HuH-7 (cell line): ENCODE results near the gene CHIC1.
"Not testable (repeated sequence)": the region's sequence is repeated elsewhere in the genome, so short reads cannot be mapped to it uniquely, and the experiment has no call there.

Experiments used
- DNase-seq: peaks from one replicate; pipeline ENCODE4 v3.0.0; 2011; ENCODE audit warnings: low spot score

Gene CHIC1

GRCh38 chrX:73562984-73563737, at the start of gene CHIC1:
Gene CHIC1, plus strand, starts transcription at chrX:73563197. Its CDS starts 88 bp downstream, at chrX:73563285.
- no peak for DNase-seq

- DNase-seq: not testable (repeated sequence)
Measured at GRCh38 chrX:73522823-73523222, 40.2 kb upstream of the CHIC1 start.

- DNase-seq: no peak
Measured at GRCh38 chrX:73524906-73525305, 38.1 kb upstream of the CHIC1 start.

GRCh38 chrX:73525928-73526690, 36.9 kb upstream of the CHIC1 start:
- no peak for DNase-seq

GRCh38 chrX:73531655-73532054, 31.3 kb upstream of the CHIC1 start:
- not testable (repeated sequence) for DNase-seq

GRCh38 chrX:73556159-73556558, 6.8 kb upstream of the CHIC1 start:
- no peak for DNase-seq

- DNase-seq: no peak
Measured at GRCh38 chrX:73561801-73562200, 1.2 kb upstream of the CHIC1 start.

- no peak for DNase-seq
Measured at GRCh38 chrX:73562458-73562857, 539 bp upstream of the CHIC1 start.

GRCh38 chrX:73563738-73564068, 706 bp downstream of the CHIC1 start:
- DNase-seq: no peak

- DNase-seq: no peak
Measured at GRCh38 chrX:73577361-73577760, 14.4 kb downstream of the CHIC1 start.

GRCh38 chrX:73581002-73581628, 18.1 kb downstream of the CHIC1 start:
- no peak for DNase-seq

- DNase-seq: not testable (repeated sequence)
Measured at GRCh38 chrX:73597758-73598157, 34.8 kb downstream of the CHIC1 start.

- DNase-seq: no peak
Measured at GRCh38 chrX:73615022-73615421, 52.0 kb downstream of the CHIC1 start.

GRCh38 chrX:73641669-73642068, 78.7 kb downstream of the CHIC1 start:
- not testable (repeated sequence) for DNase-seq

- DNase-seq: no peak
Measured at GRCh38 chrX:73647212-73647611, 84.2 kb downstream of the CHIC1 start.

GRCh38 chrX:73647632-73648322, 84.8 kb downstream of the CHIC1 start:
- no peak for DNase-seq

GRCh38 chrX:73661322-73661721, 98.3 kb downstream of the CHIC1 start:
- DNase-seq: not testable (repeated sequence)

- no peak for DNase-seq
Measured at GRCh38 chrX:73668779-73669178, 105.8 kb downstream of the CHIC1 start.

GRCh38 chrX:73681408-73681807, 118.4 kb downstream of the CHIC1 start:
- DNase-seq: no peak

- no peak for DNase-seq
Measured at GRCh38 chrX:73683236-73683859, 120.4 kb downstream of the CHIC1 start.

GRCh38 chrX:73707014-73707413, 144.0 kb downstream of the CHIC1 start:
- not testable (repeated sequence) for DNase-seq

- DNase-seq: no peak
Measured at GRCh38 chrX:73728602-73729001, 165.6 kb downstream of the CHIC1 start.
